Measurements from ENCODE around the gene CHRNA4.

- TF ChIP-seq CTCF (conservative IDR thresholded peaks at IDR 0.05 in 1 of 2, IDR thresholded peaks at IDR 0.05 in 1 of 2; ENCODE audit: low read depth in 1 of 2, low read length in 2 of 2) (no peak), EZH2 (IDR thresholded peaks at IDR 0.05; ENCODE audit: low read length, missing control alignments) (no peak)
Measured at GRCh38 chr20:63314015-63314471, 47.1 kb downstream of the CHRNA4 start.

Data from fibroblast of lung (primary cell).